OCI-LY3 (cell line): ENCODE data around the gene COL4A2.
"Not testable (repeated sequence)": the region's sequence is repeated elsewhere in the genome, so short reads cannot be mapped to it uniquely, and the experiment has no call there.

Source experiments
- EZH2phosphoT487 ChIP-seq: fragments of 200-600 bp; shearing (Covaris generic); IDR thresholded peaks from 2 replicates; pipeline ENCODE4 v1.6.1; 2018; ENCODE audit warnings: antibody characterized with exemption, mixed run types, low read depth
- TF ChIP-seq, protein P1 (sequence below): fragments of 200-600, 300-600 bp; sonication (generic); IDR thresholded peaks from 2 replicates; pipeline ENCODE4 v1.5.1; 2014; ENCODE audit warnings: antibody characterized with exemption, low read length, low read depth

DNA sequence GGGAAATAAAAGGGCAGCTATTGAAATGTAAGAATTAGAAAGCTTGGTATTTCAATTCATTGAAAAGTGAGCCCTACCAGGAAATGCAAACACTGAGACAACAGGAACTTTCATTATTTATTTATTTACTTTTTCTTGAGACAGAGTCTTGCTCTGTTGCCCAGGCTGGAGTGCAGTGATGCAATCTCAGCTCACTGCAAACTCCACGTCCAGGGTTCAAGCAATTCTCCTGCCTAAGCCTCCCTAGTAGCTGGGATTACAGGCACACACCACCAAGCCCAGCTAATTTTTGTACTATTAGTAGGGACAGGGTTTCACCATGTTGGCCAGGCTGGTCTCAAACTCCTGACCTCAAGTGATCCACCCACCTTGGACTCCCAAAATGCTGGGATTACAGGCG is 225.2 kb downstream of the COL4A2 start:
- TF ChIP-seq, protein P1, sequence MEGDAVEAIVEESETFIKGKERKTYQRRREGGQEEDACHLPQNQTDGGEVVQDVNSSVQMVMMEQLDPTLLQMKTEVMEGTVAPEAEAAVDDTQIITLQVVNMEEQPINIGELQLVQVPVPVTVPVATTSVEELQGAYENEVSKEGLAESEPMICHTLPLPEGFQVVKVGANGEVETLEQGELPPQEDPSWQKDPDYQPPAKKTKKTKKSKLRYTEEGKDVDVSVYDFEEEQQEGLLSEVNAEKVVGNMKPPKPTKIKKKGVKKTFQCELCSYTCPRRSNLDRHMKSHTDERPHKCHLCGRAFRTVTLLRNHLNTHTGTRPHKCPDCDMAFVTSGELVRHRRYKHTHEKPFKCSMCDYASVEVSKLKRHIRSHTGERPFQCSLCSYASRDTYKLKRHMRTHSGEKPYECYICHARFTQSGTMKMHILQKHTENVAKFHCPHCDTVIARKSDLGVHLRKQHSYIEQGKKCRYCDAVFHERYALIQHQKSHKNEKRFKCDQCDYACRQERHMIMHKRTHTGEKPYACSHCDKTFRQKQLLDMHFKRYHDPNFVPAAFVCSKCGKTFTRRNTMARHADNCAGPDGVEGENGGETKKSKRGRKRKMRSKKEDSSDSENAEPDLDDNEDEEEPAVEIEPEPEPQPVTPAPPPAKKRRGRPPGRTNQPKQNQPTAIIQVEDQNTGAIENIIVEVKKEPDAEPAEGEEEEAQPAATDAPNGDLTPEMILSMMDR, result not testable (repeated sequence)
- not testable (repeated sequence) for TF ChIP-seq EZH2phosphoT487
